Measurements from ENCODE around the gene VPS13D.

DNA sequence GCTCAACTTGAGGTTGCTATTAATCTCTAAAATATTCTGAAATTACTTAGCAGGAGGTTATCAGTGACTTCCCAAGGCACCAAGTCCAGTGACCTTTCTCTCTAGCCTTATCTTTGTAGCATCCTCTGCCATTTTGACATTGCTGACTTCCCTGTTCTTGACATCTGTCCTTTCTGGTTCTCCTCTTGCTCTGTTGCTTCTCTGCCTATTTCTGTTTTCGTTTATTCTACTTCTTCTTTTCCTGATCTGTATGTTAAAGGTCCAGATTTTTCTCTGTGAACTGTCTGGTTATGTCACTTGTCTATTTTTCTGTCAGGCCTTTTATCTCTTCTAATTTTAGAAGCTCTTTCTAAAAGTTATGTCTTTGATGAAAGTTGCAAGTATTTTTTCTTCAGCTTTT lies 178.8 kb downstream of the VPS13D start:
- TF ChIP-seq, protein P1, sequence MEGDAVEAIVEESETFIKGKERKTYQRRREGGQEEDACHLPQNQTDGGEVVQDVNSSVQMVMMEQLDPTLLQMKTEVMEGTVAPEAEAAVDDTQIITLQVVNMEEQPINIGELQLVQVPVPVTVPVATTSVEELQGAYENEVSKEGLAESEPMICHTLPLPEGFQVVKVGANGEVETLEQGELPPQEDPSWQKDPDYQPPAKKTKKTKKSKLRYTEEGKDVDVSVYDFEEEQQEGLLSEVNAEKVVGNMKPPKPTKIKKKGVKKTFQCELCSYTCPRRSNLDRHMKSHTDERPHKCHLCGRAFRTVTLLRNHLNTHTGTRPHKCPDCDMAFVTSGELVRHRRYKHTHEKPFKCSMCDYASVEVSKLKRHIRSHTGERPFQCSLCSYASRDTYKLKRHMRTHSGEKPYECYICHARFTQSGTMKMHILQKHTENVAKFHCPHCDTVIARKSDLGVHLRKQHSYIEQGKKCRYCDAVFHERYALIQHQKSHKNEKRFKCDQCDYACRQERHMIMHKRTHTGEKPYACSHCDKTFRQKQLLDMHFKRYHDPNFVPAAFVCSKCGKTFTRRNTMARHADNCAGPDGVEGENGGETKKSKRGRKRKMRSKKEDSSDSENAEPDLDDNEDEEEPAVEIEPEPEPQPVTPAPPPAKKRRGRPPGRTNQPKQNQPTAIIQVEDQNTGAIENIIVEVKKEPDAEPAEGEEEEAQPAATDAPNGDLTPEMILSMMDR (IDR thresholded peaks at IDR 0.05) = no peak
- no peak for TF ChIP-seq POLR2A (IDR thresholded peaks at IDR 0.05)

Measured in thyroid gland (tissue), 4 donors.